Esophagus squamous epithelium (tissue), 4 donors: ENCODE results near the gene VPS41.

Experiments used
- CTCF ChIP-seq, 6 experiments: fragments of 450-650 bp in 4 of 6; fragments of 200-600 bp in 2 of 6; sonication (generic) in 2 of 6; IDR thresholded peaks; one replicate each; pipeline ENCODE4 v1.5.1; 2016 to 2019; ENCODE audit warnings: antibody characterized with exemption in 6 of 6, mild to moderate bottlenecking in 4 of 6, moderate library complexity in 4 of 6
- POLR2A ChIP-seq, 4 donors: fragments of 450-650 bp; IDR thresholded peaks; one replicate each; pipeline ENCODE4 v1.6.1; 2017; ENCODE audit warnings: antibody characterized with exemption in 4 of 4, mild to moderate bottlenecking in 4 of 4, moderate library complexity in 3 of 4

GRCh38 chr7:38833329-38833728, 75.7 kb downstream of the VPS41 start:
- no peak for TF ChIP-seq CTCF (IDR thresholded peaks at IDR 0.05)
- no peak for TF ChIP-seq POLR2A (IDR thresholded peaks at IDR 0.05)
